PC-9 (cell line): Measurements from ENCODE around the gene MYO18B. TPM values are rescaled to one million over a fixed set of nuclear protein-coding genes. Genes with fewer than 3 reads are reported as not detected.
A peak's percentile ranks its signal among the peaks of the same experiment; 100 is the strongest.

Experiments
- BruUV-seq: library from RNA; stranded (reverse); fragments of 400-500 nt; replicated peaks from 2 replicates; lab custom pipeline; 2021; lab: Mats Ljungman, UMichigan
- CTCF ChIA-PET: fragments of 300-600 bp; sonication (Branson Sonifier 250); formaldehyde crosslinking; loops from one replicate; lab custom pipeline; 2022; ENCODE audit warnings: antibody characterized with exemption; lab: Charles Lee
- POLR2A ChIA-PET: fragments of 300-600 bp; sonication (Branson Sonifier 250); formaldehyde crosslinking; loops from one replicate; lab custom pipeline; 2022; ENCODE audit warnings: antibody characterized with exemption; ENCODE audit not compliant: unreplicated experiment; lab: Charles Lee
- DNase-seq, 2 experiments: peaks; one replicate each; pipeline versions ENCODE4 v3.0.0 to v3.0.0-alpha.2; 2015 to 2022; ENCODE audit warnings: mixed read lengths in 1 of 2
- H2AFZ ChIP-seq: fragments of 200-600 bp; sonication (generic); 2 replicates; pipeline ENCODE4 v1.8.1; 2017; ENCODE audit warnings: antibody characterized with exemption
- H3F3A ChIP-seq: fragments of 200-600 bp; sonication (generic); 2 replicates; pipeline ENCODE4 v1.8.1; 2017; ENCODE audit warnings: antibody characterized with exemption, mild to moderate bottlenecking, low read depth; ENCODE audit not compliant: insufficient read depth
- H3K27ac ChIP-seq: fragments of 200-600 bp; sonication (generic); 2 replicates; pipeline ENCODE4 v1.6.1; 2016; ENCODE audit warnings: mixed run types
- H3K27me3 ChIP-seq: fragments of 200-600 bp; sonication (generic); 2 replicates; pipeline ENCODE4 v1.6.1; 2016; ENCODE audit warnings: low read depth, mixed run types; ENCODE audit not compliant: insufficient read depth
- H3K36me3 ChIP-seq: fragments of 200-600 bp; sonication (generic); 2 replicates; pipeline ENCODE4 v1.6.1; 2016; ENCODE audit warnings: low read depth, mixed run types
- H3K4me1 ChIP-seq: fragments of 200-600 bp; sonication (generic); replicated peaks from 2 replicates; pipeline ENCODE4 v1.6.1; 2016; ENCODE audit warnings: mixed run types; ENCODE audit not compliant: insufficient read depth
- H3K4me2 ChIP-seq: fragments of 200-600 bp; sonication (generic); 2 replicates; pipeline ENCODE4 v1.6.1; 2017; ENCODE audit warnings: mixed run types
- H3K4me3 ChIP-seq: fragments of 200-600 bp; sonication (generic); 2 replicates; pipeline ENCODE4 v1.6.1; 2016; ENCODE audit warnings: mixed run types
- H3K79me2 ChIP-seq: fragments of 200-600 bp; sonication (generic); 2 replicates; pipeline ENCODE4 v1.6.1; 2017; ENCODE audit warnings: low read depth, mixed run types
- H3K9me2 ChIP-seq: fragments of 200-600 bp; sonication (generic); 2 replicates; pipeline ENCODE4 v1.8.1; 2017; ENCODE audit warnings: mild to moderate bottlenecking; ENCODE audit not compliant: insufficient read depth
- H3K9me3 ChIP-seq: fragments of 200-600 bp; sonication (generic); 2 replicates; pipeline ENCODE4 v1.8.1; 2016; ENCODE audit warnings: low read depth; ENCODE audit not compliant: insufficient read depth
- H4K20me1 ChIP-seq: fragments of 200-600 bp; sonication (generic); 2 replicates; pipeline ENCODE4 v1.8.1; 2017; ENCODE audit not compliant: insufficient read depth
- CTCF ChIP-seq: fragments of 200-600 bp; sonication (generic); conservative IDR thresholded peaks from 2 replicates; pipeline ENCODE4 v1.6.1; 2017; ENCODE audit warnings: mixed run types, antibody characterized with exemption, mild to moderate bottlenecking, moderate library complexity
- EZH2 ChIP-seq: fragments of 200-600 bp; sonication (generic); IDR thresholded peaks from 2 replicates; pipeline ENCODE4 v1.8.0; 2017; ENCODE audit warnings: antibody characterized with exemption, low read depth
- intact Hi-C: fragments of 100-400 bp; cut with micrococcal nuclease; formaldehyde crosslinking; loops from one replicate; pipeline ENCODE4 v1.10.0; 2022; ENCODE audit not compliant: unreplicated experiment
- total RNA-seq: library from RNA; stranded (reverse); gene quantifications from 2 replicates; pipeline ENCODE4 v1.2.3, GENCODE V29; 2021

MYO18B gene
- total RNA-seq, 1 experiment from 2014 or later, result not detected

DNA sequence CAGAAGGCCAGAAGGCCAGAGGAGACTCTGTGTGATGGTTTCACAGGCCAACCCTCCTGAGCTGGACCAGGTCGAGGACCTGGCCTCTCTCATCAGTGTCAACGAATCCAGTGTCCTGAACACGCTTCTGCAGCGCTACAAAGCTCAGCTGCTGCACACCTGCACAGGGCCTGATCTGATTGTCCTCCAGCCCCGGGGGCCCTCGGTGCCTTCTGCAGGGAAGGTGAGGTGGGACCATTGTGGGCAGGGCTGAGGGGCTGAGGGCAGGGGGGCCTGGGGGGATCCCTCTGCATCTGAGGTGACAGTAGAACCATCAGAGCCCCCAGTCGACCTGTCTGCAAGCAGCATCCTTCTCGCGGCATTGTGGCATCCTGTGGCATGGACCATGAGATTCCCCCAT lies 30.3 kb downstream of the MYO18B start:
- no peak for DNase-seq
- POLR2A ChIA-PET, result no interaction called here
- Histone ChIP-seq H3K4me3 (no peak overlapping the region), H3K36me3 (no peaks in the 10 kb centered on the region), H4K20me1 (no peaks in the 10 kb centered on the region; the same call in 1 of the 2 replicates), H3K27me3 (peaks cover 43% of the 10 kb centered on the region), H3K4me1 (no peaks in the 10 kb centered on the region), H3K9me2 (no peaks in the 10 kb centered on the region), H3K4me2 (no peak overlapping the region), H3F3A (no peaks in the 10 kb centered on the region), H3K27ac (no peak overlapping the region), H3K79me2 (no peaks in the 10 kb centered on the region), H3K9me3 (no peaks in the 10 kb centered on the region), H2AFZ (no peak overlapping the region)
- intact Hi-C loops, result loop anchor here (2.0 to 10.0 kb wide), 4 partner anchors 67 to 567 kb away; no protein-coding TSS in a partner anchor
- CTCF ChIA-PET, result no interaction called here
- no TSS peak for BruUV-seq
- TF ChIP-seq CTCF (no peak), EZH2 (no peak)

- no peak overlapping the region for H3K4me3 ChIP-seq
- no peak for DNase-seq
- intact Hi-C loops, result loop anchor here (2.0 to 10.0 kb wide), 4 partner anchors 70 to 570 kb away; no protein-coding TSS in a partner anchor
- H2AFZ ChIP-seq, result no peak overlapping the region
- no peak overlapping the region for H3K27ac ChIP-seq
- no peaks in the 10 kb centered on the region for H3K36me3 ChIP-seq
- ChIA-PET POLR2A (no interaction called here), CTCF (no interaction called here)
- H3K9me3 ChIP-seq, result no peaks in the 10 kb centered on the region
- no peaks in the 10 kb centered on the region for H3K79me2 ChIP-seq
- BruUV-seq, result no TSS peak
- H3K4me2 ChIP-seq, result no peak overlapping the region
- peaks cover 27% of the 10 kb centered on the region for H3K27me3 ChIP-seq
- no peaks in the 10 kb centered on the region for H3K4me1 ChIP-seq
- TF ChIP-seq EZH2 (no peak), CTCF (peak; percentile 64)
- no peaks in the 10 kb centered on the region; the same call in 1 of the 2 replicates for H4K20me1 ChIP-seq
- H3F3A ChIP-seq, result no peaks in the 10 kb centered on the region
- no peaks in the 10 kb centered on the region for H3K9me2 ChIP-seq
Measured at GRCh38 chr22:25774575-25775026, 32.6 kb downstream of the MYO18B start.

- no peaks in the 10 kb centered on the region for H3K79me2 ChIP-seq
- no TSS peak for BruUV-seq
- POLR2A ChIA-PET, result no interaction called here
- CTCF ChIA-PET, result no interaction called here
- H3K27me3 ChIP-seq, result peaks cover 31% of the 10 kb centered on the region
- H3K9me2 ChIP-seq, result no peaks in the 10 kb centered on the region
- DNase-seq, result no peak
- no peak overlapping the region for H3K4me2 ChIP-seq
- no peak overlapping the region for H3K4me3 ChIP-seq
- no peak for TF ChIP-seq EZH2
- no peak for TF ChIP-seq CTCF
- no peaks in the 10 kb centered on the region for H3K9me3 ChIP-seq
- H3K27ac ChIP-seq, result no peak overlapping the region
- intact Hi-C loops, result loop anchor here (2.0 to 10.0 kb wide), 4 partner anchors 71 to 571 kb away; no protein-coding TSS in a partner anchor
- H4K20me1 ChIP-seq, result no peaks in the 10 kb centered on the region; the same call in 1 of the 2 replicates
- no peaks in the 10 kb centered on the region for H3K36me3 ChIP-seq
- H3F3A ChIP-seq, result no peaks in the 10 kb centered on the region
- no peaks in the 10 kb centered on the region for H3K4me1 ChIP-seq
- no peak overlapping the region for H2AFZ ChIP-seq
Measured at GRCh38 chr22:25775531-25775930, 33.5 kb downstream of the MYO18B start.
